Measurements from ENCODE around the gene TH.

TH gene

GRCh38 chr11:2115308-2115707, 56.3 kb downstream of the TH start:
- Histone ChIP-seq H2AFZ (no peak overlapping the region), H3K27ac (no peak overlapping the region), H3K4me1 (no peaks in the 10 kb centered on the region), H3K4me2 (ENCODE audit: low read length) (no peak overlapping the region), H3K79me2 (no peaks in the 10 kb centered on the region), H3K27me3 (ENCODE audit: control insufficient read depth, insufficient read depth, low read length) (no peaks in the 10 kb centered on the region), H3K9me3 (ENCODE audit: control insufficient read depth, low read length) (no peaks in the 10 kb centered on the region), H3K36me3 (ENCODE audit: control insufficient read depth, insufficient read depth, low read length) (no peaks in the 10 kb centered on the region), H3K9ac (no peak overlapping the region), H3K4me3 (ENCODE audit: low read depth, low read length) (no peak overlapping the region)
- TF ChIP-seq CTCF (IDR thresholded peaks at IDR 0.05): no peak

DNA sequence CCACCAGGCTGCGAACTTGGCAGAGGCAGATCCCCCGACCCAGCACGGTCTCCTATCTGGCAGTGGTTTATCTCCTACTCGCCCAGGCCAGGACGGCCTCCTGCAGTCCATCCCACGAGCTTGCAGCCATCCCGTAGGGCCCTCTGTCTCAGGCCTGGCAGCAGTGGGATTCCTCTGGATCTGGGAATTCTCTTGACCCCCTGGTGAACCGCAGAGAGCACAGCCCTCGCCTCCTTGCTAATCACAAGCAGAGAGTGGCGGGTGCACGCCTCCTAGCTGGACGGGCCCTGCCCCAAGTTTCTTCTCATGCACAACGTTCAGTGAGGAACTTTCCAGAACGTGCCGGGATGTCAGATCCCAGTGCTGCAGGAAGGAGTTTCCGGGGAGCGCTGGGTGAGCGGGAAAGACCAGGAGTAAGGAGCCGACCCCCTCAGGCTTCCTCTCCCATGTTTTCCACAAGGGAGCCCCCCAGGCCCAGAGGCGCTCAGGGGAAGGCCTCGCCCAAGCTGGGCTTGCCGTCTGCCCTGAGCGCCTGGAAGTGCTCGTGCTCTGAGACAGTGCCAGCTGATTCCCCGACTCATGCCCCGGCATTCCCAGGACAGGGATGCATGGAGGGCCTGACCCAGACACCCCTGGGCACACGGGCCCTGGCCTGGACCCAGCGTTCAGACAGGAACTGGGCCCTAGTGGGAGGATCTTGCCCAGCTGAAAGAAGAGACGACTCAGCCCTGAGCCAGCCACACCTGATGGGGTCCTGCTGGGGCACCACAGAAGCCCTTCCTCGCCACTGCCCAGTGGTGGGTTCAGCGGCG, 57.0 kb downstream of the TH start:
- Histone ChIP-seq H3K27ac (no peak overlapping the region), H3K9ac (no peak overlapping the region), H3K9me3 (ENCODE audit: control insufficient read depth, low read length) (no peaks in the 10 kb centered on the region), H3K4me2 (ENCODE audit: low read length) (no peak overlapping the region), H3K27me3 (ENCODE audit: control insufficient read depth, insufficient read depth, low read length) (no peaks in the 10 kb centered on the region), H3K4me3 (ENCODE audit: low read depth, low read length) (no peak overlapping the region), H3K4me1 (no peaks in the 10 kb centered on the region), H3K79me2 (no peaks in the 10 kb centered on the region), H3K36me3 (ENCODE audit: control insufficient read depth, insufficient read depth, low read length) (no peaks in the 10 kb centered on the region), H2AFZ (no peak overlapping the region)
- no peak for TF ChIP-seq CTCF (IDR thresholded peaks at IDR 0.05)
